ENCODE measurements around the gene MBD3L5. TPM values are rescaled to one million over a fixed set of nuclear protein-coding genes. Genes with fewer than 3 reads are reported as not detected.

Gene MBD3L5
- total and polyA plus RNA-seq, 2 donors (not counting 3 experiments of a cell fraction or from before 2014, with no cell fraction given): not detected

- FAIRE-seq (peak; percentile 89), DNase-seq (ENCODE audit: low read depth, low spot score) (peak; percentile 36)
- TF ChIP-seq CTCF (IDR thresholded peaks at IDR 0.05; ENCODE audit: extremely low read depth in 1 of 2, insufficient read depth in 1 of 2, low read depth in 1 of 2, low read length in 2 of 2): peak; percentile 49 to 61
- no peak for TF ChIP-seq POLR2A (IDR thresholded peaks at IDR 0.05; ENCODE audit: low read depth, low read length)
- no peak overlapping the region for H3K9ac ChIP-seq (replicated peaks; ENCODE audit: extremely low read depth, insufficient read depth, low read length)
- no TSS peak for BruUV-seq (replicated peaks)
- H3K9me3 ChIP-seq (replicated peaks; ENCODE audit: control insufficient read depth, insufficient read depth, low read length): no peaks in the 10 kb centered on the region
- H4K20me1 ChIP-seq (replicated peaks; ENCODE audit: control insufficient read depth, extremely low read depth, insufficient read depth, low read length): no peaks in the 10 kb centered on the region
- CTCF ChIA-PET: no interaction called here
- no peak overlapping the region for H3K27ac ChIP-seq (ENCODE audit: insufficient read depth, low read depth, low read length)
- H3K36me3 ChIP-seq (ENCODE audit: control insufficient read depth in 2 of 2, extremely low read depth in 1 of 2, insufficient read depth in 2 of 2, low read length in 2 of 2): no peaks in the 10 kb centered on the region
- no peak overlapping the region for H3K4me3 ChIP-seq (replicated peaks in 1 of 3; ENCODE audit: insufficient read depth in 1 of 3, low read depth in 1 of 3, low read length in 3 of 3)
- no peak overlapping the region for H2AFZ ChIP-seq (ENCODE audit: low read depth, low read length)
- intact Hi-C loops (cut with micrococcal nuclease) (no loop called here), dilution Hi-C loops (cut with MboI; ENCODE audit: extremely low pct_ligation_motif_present, low sequenced_read_pairs) (no loop called here)
- H3K27me3 ChIP-seq (ENCODE audit: control insufficient read depth in 2 of 2, insufficient read depth in 2 of 2, low read length in 2 of 2): no peaks in the 10 kb centered on the region
- H3K4me2 ChIP-seq (ENCODE audit: insufficient read depth, low read length): no peak overlapping the region
- H3K4me1 ChIP-seq (ENCODE audit: control insufficient read depth, extremely low read depth, insufficient read depth, low read length): no peaks in the 10 kb centered on the region
- no peaks in the 10 kb centered on the region for H3K9me1 ChIP-seq (replicated peaks; ENCODE audit: control insufficient read depth, extremely low read depth, insufficient read depth, low read length)
- POLR2A ChIA-PET: no interaction called here
- no peaks in the 10 kb centered on the region for H3K79me2 ChIP-seq (ENCODE audit: control insufficient read depth, insufficient read depth, low read length)
Observed at GRCh38 chr19:7004313-7004931, 26.0 kb upstream of the MBD3L5 start.

DNA sequence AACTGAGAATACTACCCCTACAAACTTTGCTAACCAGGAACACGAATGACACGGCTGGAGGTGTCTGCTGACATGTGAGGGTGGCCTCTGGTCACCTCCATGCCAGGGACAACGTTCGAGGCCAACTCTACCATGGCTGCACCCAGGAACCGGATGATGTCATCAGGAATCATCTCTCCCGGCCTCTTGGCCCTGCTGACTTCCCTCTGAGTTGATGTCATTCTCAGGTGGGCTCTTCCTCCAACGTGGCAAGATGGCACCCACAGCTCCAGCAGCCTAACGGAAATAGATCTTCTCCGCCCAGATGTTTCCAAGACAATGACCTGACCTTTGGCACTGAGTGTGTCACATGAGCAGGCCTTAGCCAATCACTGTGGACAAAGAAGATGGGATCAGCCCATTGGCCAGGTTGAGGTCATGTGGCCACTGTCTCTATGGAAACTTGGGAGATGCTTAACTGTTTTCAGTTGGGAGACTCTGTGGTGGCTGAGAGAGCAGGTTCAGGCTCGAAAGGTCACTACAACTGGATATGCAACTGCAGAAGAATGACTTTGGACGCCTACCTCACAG is 24.2 kb upstream of the MBD3L5 start:
- Histone ChIP-seq H3K4me2 (ENCODE audit: insufficient read depth, low read length) (no peak overlapping the region), H3K36me3 (ENCODE audit: control insufficient read depth in 2 of 2, extremely low read depth in 1 of 2, insufficient read depth in 2 of 2, low read length in 2 of 2) (no peaks in the 10 kb centered on the region), H2AFZ (ENCODE audit: low read depth, low read length) (no peak overlapping the region), H3K9me3 (replicated peaks; ENCODE audit: control insufficient read depth, insufficient read depth, low read length) (no peaks in the 10 kb centered on the region), H3K79me2 (ENCODE audit: control insufficient read depth, insufficient read depth, low read length) (no peaks in the 10 kb centered on the region), H3K4me1 (ENCODE audit: control insufficient read depth, extremely low read depth, insufficient read depth, low read length) (no peaks in the 10 kb centered on the region), H3K27ac (ENCODE audit: insufficient read depth, low read depth, low read length) (no peak overlapping the region), H3K9me1 (replicated peaks; ENCODE audit: control insufficient read depth, extremely low read depth, insufficient read depth, low read length) (no peaks in the 10 kb centered on the region), H3K4me3 (replicated peaks in 1 of 3; ENCODE audit: insufficient read depth in 1 of 3, low read depth in 1 of 3, low read length in 3 of 3) (no peak overlapping the region), H3K27me3 (ENCODE audit: control insufficient read depth in 2 of 2, insufficient read depth in 2 of 2, low read length in 2 of 2) (no peaks in the 10 kb centered on the region), H4K20me1 (replicated peaks; ENCODE audit: control insufficient read depth, extremely low read depth, insufficient read depth, low read length) (no peaks in the 10 kb centered on the region), H3K9ac (replicated peaks; ENCODE audit: extremely low read depth, insufficient read depth, low read length) (no peak overlapping the region)
- no peak for DNase-seq (ENCODE audit: low read depth, low spot score)
- TF ChIP-seq, protein P1, sequence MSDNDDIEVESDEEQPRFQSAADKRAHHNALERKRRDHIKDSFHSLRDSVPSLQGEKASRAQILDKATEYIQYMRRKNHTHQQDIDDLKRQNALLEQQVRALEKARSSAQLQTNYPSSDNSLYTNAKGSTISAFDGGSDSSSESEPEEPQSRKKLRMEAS (IDR thresholded peaks at IDR 0.05; ENCODE audit: insufficient read depth, insufficient read length): no peak
- TF ChIP-seq EZH2 (IDR thresholded peaks at IDR 0.05; ENCODE audit: borderline replicate concordance, low read depth, low read length, severe bottlenecking): no peak
- TF ChIP-seq POLR2AphosphoS5 (IDR thresholded peaks at IDR 0.05; ENCODE audit: insufficient read depth, low read depth, low read length): no peak
- TF ChIP-seq MYC (IDR thresholded peaks at IDR 0.05; ENCODE audit: low read depth, low read length): no peak
- no peak for TF ChIP-seq JUN (IDR thresholded peaks at IDR 0.05; ENCODE audit: borderline replicate concordance, insufficient read depth, insufficient read length, low read depth)
- TF ChIP-seq FOS (IDR thresholded peaks at IDR 0.05; ENCODE audit: borderline replicate concordance, insufficient read depth, low read length): no peak
- no TSS peak for BruUV-seq (replicated peaks)
- intact Hi-C loops (cut with micrococcal nuclease): no loop called here
- dilution Hi-C loops (cut with MboI; ENCODE audit: extremely low pct_ligation_motif_present, low sequenced_read_pairs): no loop called here
- FAIRE-seq: no peak
- ChIA-PET CTCF (no interaction called here), POLR2A (no interaction called here)

Data from endothelial cell of umbilical vein (primary cell).